ENCODE results near the gene CEP72. TPM values are rescaled to one million over a fixed set of nuclear protein-coding genes. Genes with fewer than 3 reads are reported as not detected.

Gene CEP72
- total and polyA plus RNA-seq, 2 donors (not counting 1 experiment from before 2014, with no cell fraction given): 7.7 to 32.9 TPM

- no peaks in the 10 kb centered on the region for H3K9me3 Mint-ChIP-seq (ENCODE audit: insufficient read depth)
- DNase-seq: no peak
- peaks cover 6% of the 10 kb centered on the region for H3K4me1 Mint-ChIP-seq
- peaks cover 51% of the 10 kb centered on the region for H3K27me3 Mint-ChIP-seq
- H2AFZ ChIP-seq (ENCODE audit: insufficient read depth, low read depth, low read length, poor library complexity, severe bottlenecking): no peak overlapping the region
- H3K9me3 ChIP-seq (ENCODE audit: control extremely low read depth in 1 of 3, control insufficient read depth in 2 of 3, insufficient read depth in 1 of 3, low read length in 2 of 3): peaks cover 0 to under 1% (median 0%) of the 10 kb centered on the region in 3 donors
- TF ChIP-seq CTCF (IDR thresholded peaks at IDR 0.05) (no peak), EZH2 (IDR thresholded peaks at IDR 0.05; ENCODE audit: borderline replicate concordance, insufficient read depth, low read depth, low read length, poor library complexity, severe bottlenecking) (no peak)
- no peak overlapping the region for H3K9ac ChIP-seq (ENCODE audit: low read length)
- H3K27ac Mint-ChIP-seq: no peak overlapping the region
- ChIA-PET CTCF (no interaction called here), POLR2A (no interaction called here)
- H3K4me3 ChIP-seq (ENCODE audit: control extremely low read depth in 1 of 5, extremely low read depth in 1 of 5, insufficient read depth in 1 of 5, low read depth in 2 of 5, low read length in 4 of 5): no peak overlapping the region
- H3K4me3 Mint-ChIP-seq: no peak overlapping the region
- no peak overlapping the region for H3K27ac ChIP-seq (ENCODE audit: low read length in 2 of 2)
- intact Hi-C loops (cut with micrococcal nuclease): no loop called here
- ATAC-seq (ENCODE audit: low read depth): no peak
- H3K27me3 ChIP-seq (replicated peaks in 1 of 4; ENCODE audit: control extremely low read depth in 1 of 4, control insufficient read depth in 3 of 4, insufficient read depth in 4 of 4, low read length in 3 of 4): peaks cover 0 to 23% (median 15%) of the 10 kb centered on the region in 4 experiments
- no peaks in the 10 kb centered on the region for H3K36me3 ChIP-seq (replicated peaks in 1 of 2; ENCODE audit: control extremely low read depth in 1 of 2, control insufficient read depth in 1 of 2, extremely low read depth in 1 of 2, insufficient read depth in 2 of 2, low read length in 1 of 2)
- no peaks in the 10 kb centered on the region for H4K20me1 ChIP-seq (ENCODE audit: control insufficient read depth, insufficient read depth, low read length, poor library complexity, severe bottlenecking)
- 20% methylated on average over 14 of the region's 14 CpGs for WGBS (ENCODE audit: insufficient coverage)
- H3K4me2 ChIP-seq (replicated peaks; ENCODE audit: low read depth, low read length, poor library complexity, severe bottlenecking): no peak overlapping the region
- no peaks in the 10 kb centered on the region for H3K4me1 ChIP-seq (ENCODE audit: control insufficient read depth in 2 of 2, insufficient read depth in 2 of 2, low read length in 2 of 2)
- no peaks in the 10 kb centered on the region for H3K79me2 ChIP-seq (ENCODE audit: control insufficient read depth, insufficient read depth, low read length)
Observed at GRCh38 chr5:598564-598890, 13.6 kb upstream of the CEP72 start.

- Mint-ChIP-seq H3K27me3 (peaks cover 38% of the 10 kb centered on the region), H3K9me3 (ENCODE audit: insufficient read depth) (no peaks in the 10 kb centered on the region), H3K4me1 (peaks cover 6% of the 10 kb centered on the region), H3K4me3 (no peak overlapping the region), H3K27ac (no peak overlapping the region)
- Histone ChIP-seq H3K79me2 (ENCODE audit: control insufficient read depth, insufficient read depth, low read length) (no peaks in the 10 kb centered on the region), H4K20me1 (ENCODE audit: control insufficient read depth, insufficient read depth, low read length, poor library complexity, severe bottlenecking) (no peaks in the 10 kb centered on the region), H3K27me3 (replicated peaks in 1 of 4; ENCODE audit: control extremely low read depth in 1 of 4, control insufficient read depth in 3 of 4, insufficient read depth in 4 of 4, low read length in 3 of 4) (peaks cover 0 to 25% (median 5%) of the 10 kb centered on the region in 4 experiments), H3K4me1 (ENCODE audit: control insufficient read depth in 2 of 2, insufficient read depth in 2 of 2, low read length in 2 of 2) (no peaks in the 10 kb centered on the region), H3K36me3 (replicated peaks in 1 of 2; ENCODE audit: control extremely low read depth in 1 of 2, control insufficient read depth in 1 of 2, extremely low read depth in 1 of 2, insufficient read depth in 2 of 2, low read length in 1 of 2) (no peaks in the 10 kb centered on the region), H3K27ac (ENCODE audit: low read length in 2 of 2) (no peak overlapping the region), H3K4me3 (ENCODE audit: control extremely low read depth in 1 of 5, extremely low read depth in 1 of 5, insufficient read depth in 1 of 5, low read depth in 2 of 5, low read length in 4 of 5) (no peak overlapping the region), H3K9me3 (ENCODE audit: control extremely low read depth in 1 of 3, control insufficient read depth in 2 of 3, insufficient read depth in 1 of 3, low read length in 2 of 3) (peaks cover 0 to 3% (median 0%) of the 10 kb centered on the region in 3 donors), H3K9ac (ENCODE audit: low read length) (no peak overlapping the region), H2AFZ (ENCODE audit: insufficient read depth, low read depth, low read length, poor library complexity, severe bottlenecking) (no peak overlapping the region), H3K4me2 (replicated peaks; ENCODE audit: low read depth, low read length, poor library complexity, severe bottlenecking) (no peak overlapping the region)
- WGBS (ENCODE audit: insufficient coverage): 82% methylated on average over 25 of the region's 26 CpGs
- TF ChIP-seq EZH2 (IDR thresholded peaks at IDR 0.05; ENCODE audit: borderline replicate concordance, insufficient read depth, low read depth, low read length, poor library complexity, severe bottlenecking) (no peak), CTCF (IDR thresholded peaks at IDR 0.05) (no peak)
- ChIA-PET CTCF (no interaction called here), POLR2A (no interaction called here)
- DNase-seq: no peak
- ATAC-seq (ENCODE audit: low read depth): no peak
- intact Hi-C loops (cut with micrococcal nuclease): no loop called here
Observed at GRCh38 chr5:600886-601541, 11.1 kb upstream of the CEP72 start.

Data from B cell (primary cell).